ENCODE measurements around the gene A1BG.

DNA sequence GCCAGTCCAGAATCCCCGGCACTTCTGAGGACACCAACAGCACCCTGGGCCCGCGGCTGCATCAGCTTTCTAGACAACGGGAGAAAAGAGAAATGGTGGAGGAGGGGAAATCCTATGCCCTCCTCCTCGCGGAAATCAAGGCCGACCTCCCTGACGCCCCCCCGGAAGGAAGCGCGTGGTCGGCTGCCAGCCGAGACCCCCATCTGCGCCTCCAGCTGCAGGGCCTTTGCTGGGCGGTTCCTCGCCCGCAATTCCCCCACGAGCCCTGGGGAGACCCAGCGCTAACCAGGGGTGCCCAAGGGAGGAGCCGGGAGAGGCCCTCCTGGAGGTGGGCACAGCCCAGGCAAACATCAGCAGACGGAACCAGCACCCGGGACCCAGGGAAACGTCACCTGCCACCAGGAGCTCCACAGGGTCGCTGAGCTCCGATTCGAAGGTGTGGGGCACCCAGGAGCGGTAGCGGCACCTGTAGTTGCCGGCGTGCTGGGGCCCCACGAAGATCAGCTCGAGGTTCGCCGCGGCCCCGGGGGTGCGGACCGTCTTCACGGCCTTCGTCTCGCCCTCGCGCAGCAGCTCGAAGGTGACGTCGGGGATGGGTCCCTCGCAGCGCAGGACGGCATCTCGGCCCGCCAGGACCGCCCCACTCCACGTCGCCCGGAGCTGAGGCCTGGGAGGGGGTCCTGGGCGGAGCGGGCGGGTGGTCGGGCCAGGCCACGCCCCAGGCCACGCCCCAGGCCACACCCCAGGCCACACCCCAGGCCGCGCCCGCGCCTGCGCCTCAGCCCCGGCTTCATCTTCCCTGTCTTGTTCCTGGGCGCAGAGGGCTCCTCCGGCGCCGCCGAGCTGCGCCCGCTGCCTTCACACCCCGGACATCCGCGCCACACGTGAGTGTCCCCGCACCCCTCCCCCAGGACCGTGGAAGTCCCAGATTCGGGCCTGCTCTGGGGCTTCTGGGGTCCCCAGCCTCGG is 6.0 kb downstream of the A1BG start:
- no peak for TF ChIP-seq POLR2AphosphoS5 (IDR thresholded peaks at IDR 0.05; ENCODE audit: low read depth, low read length)
- TF ChIP-seq TAF1 (IDR thresholded peaks at IDR 0.05; ENCODE audit: low read depth, low read length), result no peak
- no peak for TF ChIP-seq SPI1 (IDR thresholded peaks at IDR 0.05; ENCODE audit: low read depth, low read length)
- no peak for TF ChIP-seq POLR2A (IDR thresholded peaks at IDR 0.05; ENCODE audit: low read depth, low read length)
- no peak for TF ChIP-seq PAX5 (IDR thresholded peaks at IDR 0.05; ENCODE audit: insufficient read depth, low read length, severe bottlenecking)
- no peak for TF ChIP-seq POU2F2 (IDR thresholded peaks at IDR 0.05; ENCODE audit: low read depth, low read length)
